PC-9 (cell line): Measurements from ENCODE around the gene DMGDH.

Source experiments
- CTCF ChIP-seq: fragments of 200-600 bp; sonication (generic); conservative IDR thresholded peaks from 2 replicates; pipeline ENCODE4 v1.6.1; 2017; ENCODE audit warnings: mixed run types, antibody characterized with exemption, mild to moderate bottlenecking, moderate library complexity
- EZH2 ChIP-seq: fragments of 200-600 bp; sonication (generic); IDR thresholded peaks from 2 replicates; pipeline ENCODE4 v1.8.0; 2017; ENCODE audit warnings: antibody characterized with exemption, low read depth

- TF ChIP-seq CTCF, result no peak
- no peak for TF ChIP-seq EZH2
These were observed 89.6 kb downstream of the DMGDH start for GRCh38 chr5:78979909-78980308.
